Right lobe of liver (tissue), 6 donors: ENCODE measurements around the gene ATP1A3. TPM values are rescaled to one million over a fixed set of nuclear protein-coding genes. Genes with fewer than 3 reads are reported as not detected.

Experiments
- ATAC-seq, 4 donors: fragments of 200-7000 bp; cut with Tn5 transposase; one replicate each; pipeline ENCODE4 v1.9.1; 2020; ENCODE audit warnings: mild to moderate bottlenecking in 4 of 4, moderate library complexity in 4 of 4
- DNase-seq, 3 donors: peaks; one replicate each; pipeline ENCODE4 v3.0.0-alpha.2; 2020
- H3K27ac ChIP-seq, 3 donors: fragments of 200-600 bp; one replicate each; pipeline ENCODE4 v1.8.0; 2022
- H3K27me3 ChIP-seq, 2 donors: fragments of 200-600 bp; one replicate each; pipeline ENCODE4 v1.8.0; 2022
- H3K36me3 ChIP-seq, 4 donors: fragments of 200-600 bp; sonication (generic) in 1 of 4; one replicate each; pipeline versions ENCODE4 v1.5.1 to v1.8.0; 2017 to 2022; ENCODE audit warnings: control low read depth in 1 of 4
- H3K4me1 ChIP-seq, 4 donors: fragments of 200-600 bp; sonication (generic) in 1 of 4; one replicate each; pipeline versions ENCODE4 v1.5.1 to v1.8.0; 2017 to 2022; ENCODE audit warnings: control low read depth in 1 of 4
- H3K4me3 ChIP-seq, 3 donors: fragments of 200-600 bp; one replicate each; pipeline ENCODE4 v1.8.0; 2022
- H3K9me3 ChIP-seq, 4 donors: fragments of 200-600 bp; sonication (generic) in 1 of 4; one replicate each; pipeline versions ENCODE4 v1.5.1 to v1.8.0; 2017 to 2022; ENCODE audit warnings: control low read depth in 1 of 4
- POLR2A ChIP-seq: fragments of 450-650 bp; IDR thresholded peaks from one replicate; pipeline ENCODE4 v1.6.1; 2017; ENCODE audit warnings: antibody characterized with exemption, mild to moderate bottlenecking
- WGBS: methylation state at CpG from one replicate; pipeline ENCODE4 v1.1.6; 2018; ENCODE audit warnings: low coverage, low lambda C conversion rate; ENCODE audit not compliant: insufficient coverage; ENCODE audit errors: missing lambda C conversion rate; 5-methylcytosine and 5-hydroxymethylcytosine counted together
- intact Hi-C, 2 donors: fragments of 100-400 bp; cut with DNase I; formaldehyde crosslinking; loops; one replicate each; pipeline versions ENCODE4 v1.11.2 to v1.14.1; 2022
- total RNA-seq, 6 experiments: library from RNA; depleted of rRNA in 2 of 6; stranded (reverse); fragments of >200 nt in 2 of 6; fragmentation: NEBNext Ultra II Directional in 3 of 6; extraction: Animal tissue kit (Norgen Biotek cat#: 25700) in 3 of 6; gene quantifications; one replicate each; pipeline versions ENCODE4 v1.1.0 to v1.2.4, GENCODE V29; 2016 to 2023
- TF ChIP-seq, protein P1 (sequence below), 4 donors: fragments of 200-600 bp in 3 of 4; fragments of 450-650 bp in 1 of 4; IDR thresholded peaks; one replicate each; pipeline versions ENCODE4 v1.5.1 to v1.8.0; 2016 to 2022; ENCODE audit warnings: antibody characterized with exemption in 4 of 4, mild to moderate bottlenecking in 2 of 4
- donor health status: DM: no; HTN: yes; CAD: no.
- donor health status: DM: no; HTN: no; CAD: no.
- donor health status: DM: no; HTN: no; CAD: no.
- donor health status: DM: no; HTN: yes; CAD: no.
- donor health status: DM: no; HTN: yes; CAD: no.

Gene ATP1A3
- total RNA-seq, 6 experiments from 2014 or later, result 0.07 TPM; not detected in 4

DNA sequence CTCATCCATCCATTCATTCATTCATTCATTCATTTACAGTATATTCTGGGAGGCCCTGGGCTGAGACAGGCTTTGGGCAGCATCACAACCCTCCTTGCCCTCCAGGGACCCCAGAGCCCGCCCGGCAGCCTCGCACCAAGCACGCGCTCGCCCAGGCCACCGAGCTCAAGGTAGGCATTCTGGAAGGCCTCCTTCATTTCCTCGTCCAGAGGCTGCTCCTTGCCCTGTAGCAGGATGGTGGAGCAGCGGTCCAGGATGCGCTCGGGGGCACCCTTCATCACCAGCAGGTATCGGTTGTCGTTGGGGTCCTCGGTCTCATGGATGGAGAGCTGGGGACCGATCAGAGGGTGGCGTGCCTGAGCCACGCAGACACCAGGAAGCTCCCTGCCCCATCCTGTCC, 15.6 kb downstream of the ATP1A3 start:
- ATAC-seq, result peak in 1 of 4 donors; percentile 13

GRCh38 chr19:41977916-41978315, 16.1 kb downstream of the ATP1A3 start:
- H3K4me3 ChIP-seq, result no peak overlapping the region
- H3K27me3 ChIP-seq, result no peaks in the 10 kb centered on the region
- ATAC-seq (no peak), DNase-seq (no peak)
- H3K9me3 ChIP-seq, result no peaks in the 10 kb centered on the region
- no peaks in the 10 kb centered on the region for H3K36me3 ChIP-seq
- no peak overlapping the region for H3K27ac ChIP-seq
- WGBS, result 40% methylated on average over 1 of the region's 22 CpGs
- TF ChIP-seq POLR2A, result no peak
- TF ChIP-seq, protein P1, sequence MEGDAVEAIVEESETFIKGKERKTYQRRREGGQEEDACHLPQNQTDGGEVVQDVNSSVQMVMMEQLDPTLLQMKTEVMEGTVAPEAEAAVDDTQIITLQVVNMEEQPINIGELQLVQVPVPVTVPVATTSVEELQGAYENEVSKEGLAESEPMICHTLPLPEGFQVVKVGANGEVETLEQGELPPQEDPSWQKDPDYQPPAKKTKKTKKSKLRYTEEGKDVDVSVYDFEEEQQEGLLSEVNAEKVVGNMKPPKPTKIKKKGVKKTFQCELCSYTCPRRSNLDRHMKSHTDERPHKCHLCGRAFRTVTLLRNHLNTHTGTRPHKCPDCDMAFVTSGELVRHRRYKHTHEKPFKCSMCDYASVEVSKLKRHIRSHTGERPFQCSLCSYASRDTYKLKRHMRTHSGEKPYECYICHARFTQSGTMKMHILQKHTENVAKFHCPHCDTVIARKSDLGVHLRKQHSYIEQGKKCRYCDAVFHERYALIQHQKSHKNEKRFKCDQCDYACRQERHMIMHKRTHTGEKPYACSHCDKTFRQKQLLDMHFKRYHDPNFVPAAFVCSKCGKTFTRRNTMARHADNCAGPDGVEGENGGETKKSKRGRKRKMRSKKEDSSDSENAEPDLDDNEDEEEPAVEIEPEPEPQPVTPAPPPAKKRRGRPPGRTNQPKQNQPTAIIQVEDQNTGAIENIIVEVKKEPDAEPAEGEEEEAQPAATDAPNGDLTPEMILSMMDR (IDR thresholded peaks at IDR 0.05), result no peak
- intact Hi-C loops, result no loop called here
- no peaks in the 10 kb centered on the region for H3K4me1 ChIP-seq

More for the DNA sequence above, 15.6 kb downstream of the ATP1A3 start:
- 40% methylated on average over 1 of the region's 17 CpGs for WGBS
- no peak overlapping the region for H3K4me3 ChIP-seq
- no peaks in the 10 kb centered on the region for H3K4me1 ChIP-seq
- no peak for DNase-seq
- H3K27ac ChIP-seq, result no peak overlapping the region
- no peaks in the 10 kb centered on the region for H3K27me3 ChIP-seq
- no peaks in the 10 kb centered on the region for H3K36me3 ChIP-seq
- intact Hi-C loops, result no loop called here
- H3K9me3 ChIP-seq, result no peaks in the 10 kb centered on the region
- TF ChIP-seq, protein P1 (IDR thresholded peaks at IDR 0.05), result no peak
- TF ChIP-seq POLR2A, result no peak

- no peak for DNase-seq
- 81% methylated on average over 4 of the region's 8 CpGs for WGBS
- Histone ChIP-seq H3K9me3 (no peaks in the 10 kb centered on the region), H3K27ac (no peak overlapping the region), H3K36me3 (no peaks in the 10 kb centered on the region), H3K4me3 (no peak overlapping the region), H3K4me1 (no peaks in the 10 kb centered on the region), H3K27me3 (no peaks in the 10 kb centered on the region)
- TF ChIP-seq, protein P1 (IDR thresholded peaks at IDR 0.05), result no peak
- TF ChIP-seq POLR2A, result no peak
- no peak for ATAC-seq
- intact Hi-C loops, result no loop called here
These were observed 19.4 kb downstream of the ATP1A3 start for GRCh38 chr19:41974652-41975051.

- intact Hi-C loops, result no loop called here
- no peak for ATAC-seq
- no peak for DNase-seq
- Histone ChIP-seq H3K4me3 (no peak overlapping the region), H3K36me3 (no peaks in the 10 kb centered on the region), H3K9me3 (no peaks in the 10 kb centered on the region), H3K4me1 (no peaks in the 10 kb centered on the region), H3K27ac (no peak overlapping the region), H3K27me3 (no peaks in the 10 kb centered on the region)
- WGBS, result 56% methylated on average over 5 of the region's 11 CpGs
- TF ChIP-seq POLR2A, result no peak
- TF ChIP-seq, protein P1 (IDR thresholded peaks at IDR 0.05), result no peak
These were observed 22.7 kb downstream of the ATP1A3 start for GRCh38 chr19:41971363-41971762.
